ENCODE results near the gene FBRSL1.

- TF ChIP-seq CTCF (IDR thresholded peaks at IDR 0.05) = no peak
- no peak for TF ChIP-seq POLR2A (IDR thresholded peaks at IDR 0.05)
- TF ChIP-seq POLR2AphosphoS5 (IDR thresholded peaks at IDR 0.05) = no peak
Observed at GRCh38 chr12:132486168-132486567, 3.8 kb upstream of the FBRSL1 start.

Data from transverse colon (tissue), 4 donors.